PC-3 (cell line): Measurements from ENCODE around the gene TEX53. TPM values are rescaled to one million over a fixed set of nuclear protein-coding genes. Genes with fewer than 3 reads are reported as not detected.

Source experiments
- ATAC-seq: fragments of 200-7000 bp; cut with Tn5 transposase; 2 replicates; pipeline ENCODE4 v1.9.1; 2020; ENCODE audit warnings: mild to moderate bottlenecking, moderate library complexity
- BruUV-seq: library from RNA; stranded (reverse); fragments of 400-500 nt; replicated peaks from 2 replicates; lab custom pipeline; 2021; lab: Mats Ljungman, UMichigan
- CTCF ChIA-PET: fragments of 300-600 bp; sonication (Branson Sonifier 250); formaldehyde crosslinking; loops from one replicate; lab custom pipeline; 2022; ENCODE audit warnings: antibody characterized with exemption; lab: Charles Lee
- POLR2A ChIA-PET: fragments of 300-600 bp; sonication (Branson Sonifier 250); formaldehyde crosslinking; loops from one replicate; lab custom pipeline; 2022; ENCODE audit warnings: antibody characterized with exemption; ENCODE audit not compliant: unreplicated experiment; lab: Charles Lee
- DNase-seq: peaks from one replicate; pipeline ENCODE4 v3.0.0-alpha.2; 2015
- H2AFZ ChIP-seq: fragments of 300-600 bp; sonication (generic); 2 replicates; pipeline ENCODE4 v1.6.0; 2016; ENCODE audit warnings: antibody characterized with exemption, low read length
- H3F3A ChIP-seq: fragments of 300-600 bp; sonication (generic); one replicate; pipeline ENCODE4 v1.6.0; 2017; ENCODE audit warnings: antibody characterized with exemption, low read length, control low read depth, mild to moderate bottlenecking; ENCODE audit not compliant: unreplicated experiment
- H3K27ac ChIP-seq: fragments of 300-600 bp; sonication (generic); 2 replicates; pipeline ENCODE4 v1.5.1; 2016; ENCODE audit warnings: mild to moderate bottlenecking, low read length
- H3K27me3 ChIP-seq: fragments of 300-600 bp; sonication (generic); 2 replicates; pipeline ENCODE4 v1.6.1; 2016; ENCODE audit warnings: low read length, mixed read lengths
- H3K36me3 ChIP-seq: fragments of 300-600 bp; sonication (generic); 2 replicates; pipeline ENCODE4 v1.6.1; 2016; ENCODE audit warnings: low read depth, mixed run types, low read length, mixed read lengths
- H3K4me1 ChIP-seq: fragments of 300-600 bp; sonication (generic); 2 replicates; pipeline ENCODE4 v1.5.1; 2016; ENCODE audit warnings: low read length; ENCODE audit not compliant: insufficient read depth
- H3K4me2 ChIP-seq: fragments of 300-600 bp; sonication (generic); 2 replicates; pipeline ENCODE4 v1.6.0; 2016; ENCODE audit warnings: low read length
- H3K4me3 ChIP-seq: fragments of 300-600 bp; sonication (generic); 2 replicates; pipeline ENCODE4 v1.5.1; 2016; ENCODE audit warnings: mild to moderate bottlenecking, low read length, mixed read lengths
- H3K79me2 ChIP-seq: fragments of 300-600 bp; sonication (generic); 2 replicates; pipeline ENCODE4 v1.6.1; 2017; ENCODE audit warnings: low read length, mixed read lengths
- H3K9ac ChIP-seq: fragments of 300-600 bp; sonication (generic); 2 replicates; pipeline ENCODE4 v1.6.0; 2016; ENCODE audit warnings: mild to moderate bottlenecking, low read length
- H3K9me2 ChIP-seq: fragments of 300-600 bp; sonication (generic); replicated peaks from 2 replicates; pipeline ENCODE4 v1.6.1; 2016; ENCODE audit warnings: mixed run types, low read length, mixed read lengths
- H3K9me3 ChIP-seq: fragments of 300-600 bp; sonication (generic); 2 replicates; pipeline ENCODE4 v1.6.1; 2016; ENCODE audit warnings: low read length, mixed read lengths
- H4K20me1 ChIP-seq: fragments of 300-600 bp; sonication (generic); 2 replicates; pipeline ENCODE4 v1.6.1; 2016; ENCODE audit warnings: low read length, mixed read lengths
- CTCF ChIP-seq: fragments of 300-600 bp; sonication (generic); conservative IDR thresholded peaks from 2 replicates; pipeline ENCODE4 v1.5.1; 2017; ENCODE audit warnings: antibody characterized with exemption, low read depth, mild to moderate bottlenecking, low read length
- EZH2 ChIP-seq: fragments of 300-600 bp; sonication (generic); IDR thresholded peaks from one replicate; pipeline ENCODE4 v1.6.1; 2017; ENCODE audit warnings: antibody characterized with exemption, mild to moderate bottlenecking, low read length; ENCODE audit not compliant: unreplicated experiment
- EZH2phosphoT487 ChIP-seq: fragments of 300-600 bp; sonication (generic); IDR thresholded peaks from 2 replicates; pipeline ENCODE4 v1.6.1; 2018; ENCODE audit warnings: mild to moderate bottlenecking, antibody characterized with exemption, low read length, borderline replicate concordance
- intact Hi-C: fragments of 100-400 bp; cut with micrococcal nuclease; formaldehyde crosslinking; loops from 2 replicates; pipeline ENCODE4 v1.9.0; 2023
- total RNA-seq: library from RNA; depleted of rRNA; stranded (reverse); fragments of >200 nt; gene quantifications from 2 replicates; pipeline ENCODE4 v1.2.3, GENCODE V29; 2014

Gene TEX53
- total RNA-seq, 1 experiment from 2014 or later, result not detected

- Histone ChIP-seq H3K4me3 (no peak overlapping the region), H3F3A (no peaks in the 10 kb centered on the region), H2AFZ (no peak overlapping the region), H4K20me1 (no peaks in the 10 kb centered on the region), H3K9me2 (no peaks in the 10 kb centered on the region), H3K27ac (no peak overlapping the region), H3K36me3 (no peaks in the 10 kb centered on the region), H3K4me2 (no peak overlapping the region), H3K79me2 (no peaks in the 10 kb centered on the region), H3K4me1 (peaks cover 4% of the 10 kb centered on the region), H3K9me3 (no peaks in the 10 kb centered on the region), H3K27me3 (no peaks in the 10 kb centered on the region), H3K9ac (no peak overlapping the region)
- no TSS peak for BruUV-seq
- POLR2A ChIA-PET, result no interaction called here
- ATAC-seq, result no peak
- no peak for DNase-seq
- CTCF ChIA-PET, result no interaction called here
- intact Hi-C loops, result no loop called here
- no peak for TF ChIP-seq EZH2
- no peak for TF ChIP-seq EZH2phosphoT487
- no peak for TF ChIP-seq CTCF
Measured at GRCh38 chr9:114666401-114666800, 8.8 kb upstream of the TEX53 start.

GRCh38 chr9:114664181-114664580 is 6.6 kb upstream of the TEX53 start:
- no TSS peak for BruUV-seq
- no peaks in the 10 kb centered on the region for H3K9me2 ChIP-seq

More at GRCh38 chr9:114664181-114664580, 6.6 kb upstream of the TEX53 start:
- no peaks in the 10 kb centered on the region for H3K79me2 ChIP-seq
- no peaks in the 10 kb centered on the region for H3F3A ChIP-seq
- H3K27me3 ChIP-seq, result no peaks in the 10 kb centered on the region
- no peak overlapping the region for H3K9ac ChIP-seq
- no peak for TF ChIP-seq EZH2phosphoT487
- no peak for TF ChIP-seq CTCF
- TF ChIP-seq EZH2, result no peak
- no peak overlapping the region for H3K4me3 ChIP-seq
- ATAC-seq (no peak), DNase-seq (no peak)
- intact Hi-C loops, result no loop called here
- ChIA-PET CTCF (no interaction called here), POLR2A (no interaction called here)
- no peaks in the 10 kb centered on the region for H4K20me1 ChIP-seq
- H3K4me1 ChIP-seq, result no peaks in the 10 kb centered on the region
- H3K9me3 ChIP-seq, result no peaks in the 10 kb centered on the region
- H3K4me2 ChIP-seq, result no peak overlapping the region
- H3K36me3 ChIP-seq, result no peaks in the 10 kb centered on the region
- no peak overlapping the region for H2AFZ ChIP-seq
- H3K27ac ChIP-seq, result no peak overlapping the region
